Large intestine (tissue), 3 donors: ENCODE data around the gene RAB3GAP2. TPM values are rescaled to one million over a fixed set of nuclear protein-coding genes. Genes with fewer than 3 reads are reported as not detected.
"Not testable (repeated sequence)": the region's sequence is repeated elsewhere in the genome, so short reads cannot be mapped to it uniquely, and the experiment has no call there.

Source experiments
- DNase-seq, 2 donors: peaks; one replicate each; pipeline versions ENCODE4 v3.0.0 to v3.0.0-alpha.2; 2013
- H3K27ac ChIP-seq: one replicate; pipeline ENCODE4 v1.5.1; 2013; ENCODE audit warnings: low read length
- H3K27me3 ChIP-seq: 2 replicates; pipeline ENCODE4 v1.6.1; 2013; ENCODE audit warnings: low read length; ENCODE audit not compliant: control insufficient read depth, insufficient read depth
- H3K36me3 ChIP-seq: 2 replicates; pipeline ENCODE4 v1.6.1; 2013; ENCODE audit warnings: low read length; ENCODE audit not compliant: control insufficient read depth, insufficient read depth
- H3K4me1 ChIP-seq: one replicate; pipeline ENCODE4 v1.6.1; 2013; ENCODE audit warnings: low read length; ENCODE audit not compliant: control insufficient read depth, insufficient read depth
- H3K4me3 ChIP-seq: one replicate; pipeline ENCODE4 v1.5.1; 2013; ENCODE audit warnings: low read length
- H3K9me3 ChIP-seq: one replicate; pipeline ENCODE4 v1.6.1; 2013; ENCODE audit warnings: mild to moderate bottlenecking, low read depth, low read length, moderate library complexity; ENCODE audit not compliant: control insufficient read depth
- WGBS: methylation state at CpG from one replicate; pipeline ENCODE4 v1.1.5; 2013; ENCODE audit warnings: low lambda C conversion rate; ENCODE audit not compliant: insufficient coverage; 5-methylcytosine and 5-hydroxymethylcytosine counted together
- polyA plus RNA-seq: library from polyadenylated mRNA; unstranded; fragments of 120-200 nt; gene quantifications from one replicate; pipeline ENCODE4 v1.2.1, GENCODE V29; 2013

Gene RAB3GAP2
- polyA plus RNA-seq, 1 donor, result 27.7 TPM

GRCh38 chr1:220176540-220176939 lies 95.7 kb downstream of the RAB3GAP2 start:
- WGBS, result no CpG with 5 or more reads among the region's 1 CpG
- DNase-seq, result no peak
- H3K9me3 ChIP-seq, result no peaks in the 10 kb centered on the region
- no peaks in the 10 kb centered on the region for H3K4me1 ChIP-seq
- H3K27me3 ChIP-seq, result no peaks in the 10 kb centered on the region
- peaks cover 29% of the 10 kb centered on the region for H3K36me3 ChIP-seq
- H3K27ac ChIP-seq, result no peak overlapping the region
- no peak overlapping the region for H3K4me3 ChIP-seq

- 100% methylated on average over 1 of the region's 1 CpG for WGBS
- peaks cover 35% of the 10 kb centered on the region for H3K36me3 ChIP-seq
These were observed 101.3 kb downstream of the RAB3GAP2 start for GRCh38 chr1:220170836-220171526.

DNA sequence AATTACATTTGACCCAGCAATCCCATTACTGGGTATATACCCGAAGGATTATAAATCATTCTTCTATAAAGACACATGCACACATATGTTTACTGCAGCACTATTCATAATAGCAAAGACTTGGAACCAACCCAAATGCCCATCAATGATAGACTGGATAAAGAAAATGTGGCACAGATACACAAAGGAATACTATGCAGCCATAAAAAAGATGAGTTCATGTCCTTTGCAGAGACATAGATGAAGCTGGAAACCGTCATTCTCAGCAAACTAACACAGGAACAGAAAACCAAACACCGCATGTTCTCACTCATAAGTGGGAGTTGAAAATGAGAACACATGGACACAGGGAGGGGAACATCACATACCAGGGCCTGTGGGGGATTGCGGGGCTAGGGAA lies 102.4 kb downstream of the RAB3GAP2 start:
- H3K27ac ChIP-seq, H3K4me3 ChIP-seq, H3K27me3 ChIP-seq, DNase-seq, H3K9me3 ChIP-seq, H3K4me1 ChIP-seq: not testable (repeated sequence)
- peaks cover 41% of the 10 kb centered on the region for H3K36me3 ChIP-seq
- WGBS, result 100% methylated on average over 1 of the region's 4 CpGs

More at GRCh38 chr1:220170836-220171526, 101.3 kb downstream of the RAB3GAP2 start:
- H3K27ac ChIP-seq, result no peak overlapping the region
- H3K27me3 ChIP-seq, result no peaks in the 10 kb centered on the region
- no peaks in the 10 kb centered on the region for H3K4me1 ChIP-seq
- H3K9me3 ChIP-seq, result no peaks in the 10 kb centered on the region
- no peak for DNase-seq
- H3K4me3 ChIP-seq, result no peak overlapping the region

DNA sequence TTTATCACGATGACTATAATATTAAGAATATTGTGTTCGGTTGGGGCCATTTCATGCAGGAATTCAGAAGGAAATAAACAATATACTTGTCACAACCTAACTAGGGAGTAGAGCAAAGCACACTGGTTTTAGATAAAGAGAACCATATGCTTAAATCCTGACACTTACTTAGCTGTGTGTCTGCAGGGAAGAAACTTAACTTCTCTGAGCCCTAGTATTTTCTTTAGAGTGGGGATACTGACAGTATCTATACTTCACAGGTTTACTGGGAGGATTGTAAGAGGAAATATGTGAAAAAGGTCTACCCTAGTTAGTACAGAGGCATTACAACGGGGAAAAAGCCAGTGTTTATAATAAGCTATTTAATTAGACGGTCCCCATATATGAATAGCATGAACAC lies 105.4 kb downstream of the RAB3GAP2 start:
- Histone ChIP-seq H3K4me1 (no peaks in the 10 kb centered on the region), H3K27ac (no peak overlapping the region), H3K27me3 (no peaks in the 10 kb centered on the region), H3K36me3 (peaks cover 44% of the 10 kb centered on the region), H3K4me3 (no peak overlapping the region), H3K9me3 (no peaks in the 10 kb centered on the region)
- DNase-seq, result no peak
- WGBS, result 94% methylated on average over 3 of the region's 4 CpGs

GRCh38 chr1:220164517-220164916 lies 107.7 kb downstream of the RAB3GAP2 start:
- Histone ChIP-seq H3K4me3 (no peak overlapping the region), H3K27ac (no peak overlapping the region), H3K36me3 (peaks cover 33% of the 10 kb centered on the region), H3K4me1 (no peaks in the 10 kb centered on the region), H3K27me3 (no peaks in the 10 kb centered on the region), H3K9me3 (no peaks in the 10 kb centered on the region)
- DNase-seq, result no peak
- WGBS, result 95% methylated on average over 2 of the region's 2 CpGs

DNA sequence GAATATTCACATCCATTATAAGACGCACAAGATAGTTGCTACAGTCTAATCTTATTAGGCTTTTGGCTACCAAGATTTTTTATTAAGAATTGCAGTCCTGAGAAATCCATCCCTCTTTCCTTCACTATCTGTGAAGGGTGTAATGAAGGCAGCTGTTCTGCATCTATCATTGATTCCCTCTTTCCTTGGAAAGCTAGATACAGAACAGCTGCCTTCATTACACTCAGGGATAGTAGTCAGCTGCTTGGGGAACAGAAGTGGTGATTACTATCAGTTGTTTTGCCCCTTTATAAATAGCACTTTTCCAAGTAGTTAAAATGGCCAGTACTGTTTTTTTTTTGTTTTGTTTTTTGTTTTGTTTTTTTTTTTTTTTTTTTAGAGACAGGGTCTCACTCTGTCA lies 108.1 kb downstream of the RAB3GAP2 start:
- no CpG with 5 or more reads among the region's 1 CpG for WGBS
- Histone ChIP-seq H3K9me3 (no peaks in the 10 kb centered on the region), H3K36me3 (peaks cover 33% of the 10 kb centered on the region), H3K4me1 (no peaks in the 10 kb centered on the region), H3K4me3 (no peak overlapping the region), H3K27me3 (no peaks in the 10 kb centered on the region), H3K27ac (no peak overlapping the region)
- no peak for DNase-seq

GRCh38 chr1:220160027-220160426 lies 112.2 kb downstream of the RAB3GAP2 start:
- H3K9me3 ChIP-seq, result no peaks in the 10 kb centered on the region
- no peaks in the 10 kb centered on the region for H3K4me1 ChIP-seq
- no CpG with 5 or more reads among the region's 1 CpG for WGBS
- DNase-seq, result peak in 1 of 2 donors; percentile 48
- peak overlapping the region; percentile 45 for H3K27ac ChIP-seq
- H3K27me3 ChIP-seq, result no peaks in the 10 kb centered on the region
- no peak overlapping the region for H3K4me3 ChIP-seq
- H3K36me3 ChIP-seq, result peaks cover 44% of the 10 kb centered on the region

DNA sequence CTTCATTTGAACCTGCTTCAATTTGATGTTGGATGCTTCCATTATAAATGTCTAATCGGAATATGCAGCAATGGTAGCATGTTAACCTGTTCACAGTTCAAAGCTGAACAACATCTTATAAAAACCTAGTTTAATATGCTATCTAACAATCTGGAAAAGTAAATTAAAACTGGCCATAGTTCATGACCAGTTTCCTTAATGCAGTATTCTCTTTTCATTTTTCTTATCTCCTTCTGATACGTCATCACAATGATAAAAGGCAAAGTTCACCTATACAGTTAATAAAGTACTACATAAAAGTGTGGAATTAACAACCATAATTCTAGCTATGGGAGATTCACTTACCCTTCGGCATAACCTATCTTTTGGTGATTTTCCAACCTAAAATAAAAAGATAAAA lies 113.2 kb downstream of the RAB3GAP2 start:
- Histone ChIP-seq H3K4me3 (no peak overlapping the region), H3K4me1 (no peaks in the 10 kb centered on the region), H3K9me3 (no peaks in the 10 kb centered on the region), H3K27me3 (no peaks in the 10 kb centered on the region), H3K27ac (peak overlapping the region; percentile 66), H3K36me3 (peaks cover 50% of the 10 kb centered on the region)
- 25% methylated on average over 2 of the region's 3 CpGs for WGBS
- peak; percentile 47 to 82 for DNase-seq

GRCh38 chr1:220158530-220158929 lies 113.7 kb downstream of the RAB3GAP2 start:
- DNase-seq, result not testable (repeated sequence)
- no CpG with 5 or more reads among the region's 7 CpGs for WGBS

DNA sequence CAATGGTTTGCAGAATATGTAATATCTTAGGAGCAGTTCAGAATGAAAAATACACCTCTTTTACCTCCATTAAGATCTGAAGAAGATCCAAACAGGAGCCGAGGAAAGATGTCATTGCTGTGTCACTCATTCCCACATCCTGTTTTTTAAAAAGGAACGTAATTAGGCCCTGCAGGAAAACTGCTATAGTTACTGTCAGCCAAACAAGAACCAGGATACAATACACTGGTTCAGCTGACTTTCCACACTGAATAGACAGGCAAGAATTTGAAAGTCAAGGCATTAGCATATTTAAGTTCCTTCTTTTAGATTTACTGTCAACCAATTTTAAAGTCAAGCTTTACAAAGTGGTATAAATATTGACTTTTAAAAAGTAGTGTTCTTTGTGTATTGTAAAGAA lies 114.5 kb downstream of the RAB3GAP2 start:
- Histone ChIP-seq H3K4me1 (no peaks in the 10 kb centered on the region), H3K9me3 (no peaks in the 10 kb centered on the region), H3K27ac (peak overlapping the region; percentile 21), H3K27me3 (no peaks in the 10 kb centered on the region), H3K4me3 (no peak overlapping the region), H3K36me3 (peaks cover 49% of the 10 kb centered on the region)
- WGBS, result no CpG with 5 or more reads among the region's 2 CpGs
- no peak for DNase-seq

More at GRCh38 chr1:220158530-220158929, 113.7 kb downstream of the RAB3GAP2 start:
- not testable (repeated sequence) for H3K9me3 ChIP-seq, H3K4me3 ChIP-seq, H3K27me3 ChIP-seq, H3K4me1 ChIP-seq
- Histone ChIP-seq H3K36me3 (peaks cover 46% of the 10 kb centered on the region), H3K27ac (peak overlapping the region; percentile 66)

DNA sequence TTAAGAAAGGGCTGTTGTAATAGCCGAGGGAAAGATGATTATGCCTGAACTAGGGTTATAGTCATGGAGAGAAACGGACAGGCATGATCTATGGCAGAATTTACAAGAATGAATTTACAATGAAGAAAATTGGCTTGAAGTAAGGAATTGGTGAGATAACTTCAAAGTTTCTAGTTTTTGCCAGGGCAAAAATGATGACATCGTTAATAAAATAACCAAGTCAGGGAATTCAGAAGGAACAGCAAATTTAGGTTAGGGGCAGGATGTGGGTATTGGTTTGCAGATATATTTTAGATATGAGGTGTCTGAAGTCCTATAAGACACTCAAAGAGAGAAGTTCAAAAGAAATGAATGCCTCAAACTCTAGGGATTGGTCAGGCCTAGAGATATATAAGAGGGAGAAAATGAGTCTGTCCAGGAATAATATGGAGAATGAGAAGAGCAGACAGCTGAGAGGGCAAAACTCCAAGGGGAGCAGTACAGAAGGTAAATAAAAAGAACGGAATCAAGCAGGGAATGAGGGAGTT lies 115.6 kb downstream of the RAB3GAP2 start:
- 100% methylated on average over 3 of the region's 4 CpGs for WGBS
- no peak for DNase-seq
- no peak overlapping the region for H3K27ac ChIP-seq
- no peaks in the 10 kb centered on the region for H3K9me3 ChIP-seq
- H3K4me3 ChIP-seq, result no peak overlapping the region
- H3K36me3 ChIP-seq, result peaks cover 54% of the 10 kb centered on the region
- no peaks in the 10 kb centered on the region for H3K4me1 ChIP-seq
- H3K27me3 ChIP-seq, result no peaks in the 10 kb centered on the region
